SH-SY5Y (cell line): ENCODE results near the gene ARHGAP24.

Source experiments
- GATA2 ChIP-seq: IDR thresholded peaks from 2 replicates; pipeline ENCODE4 v1.6.1; 2011; ENCODE audit warnings: mild to moderate bottlenecking, low read depth, low read length
- GATA3 ChIP-seq: IDR thresholded peaks from 2 replicates; pipeline ENCODE4 v1.6.1; 2011; ENCODE audit warnings: low read depth, mild to moderate bottlenecking, low read length, moderate library complexity

ARHGAP24 gene

GRCh38 chr4:85829276-85830051 is 354.5 kb downstream of the ARHGAP24 start:
- TF ChIP-seq GATA2 = no peak
- no peak for TF ChIP-seq GATA3

GRCh38 chr4:85831647-85832046 is 356.7 kb downstream of the ARHGAP24 start:
- TF ChIP-seq GATA3 = no peak
- no peak for TF ChIP-seq GATA2

- TF ChIP-seq GATA2 = no peak
- TF ChIP-seq GATA3 = no peak
Observed at GRCh38 chr4:85833302-85833701, 358.4 kb downstream of the ARHGAP24 start.

- TF ChIP-seq GATA3 = no peak
- TF ChIP-seq GATA2 = no peak
Observed at GRCh38 chr4:85834934-85835333, 360.0 kb downstream of the ARHGAP24 start.

- TF ChIP-seq GATA3 (no peak), GATA2 (no peak)
Observed at GRCh38 chr4:85836588-85837438, 361.9 kb downstream of the ARHGAP24 start.

- TF ChIP-seq GATA2 (no peak), GATA3 (no peak)
Observed at GRCh38 chr4:85837439-85837733, 362.4 kb downstream of the ARHGAP24 start.

GRCh38 chr4:85842540-85842939 is 367.6 kb downstream of the ARHGAP24 start:
- TF ChIP-seq GATA3 (no peak), GATA2 (no peak)

GRCh38 chr4:85854546-85854945 is 379.6 kb downstream of the ARHGAP24 start:
- no peak for TF ChIP-seq GATA3
- TF ChIP-seq GATA2 = no peak

- TF ChIP-seq GATA2 = no peak
- no peak for TF ChIP-seq GATA3
Observed at GRCh38 chr4:85860066-85860740, 385.3 kb downstream of the ARHGAP24 start.

- TF ChIP-seq GATA2 (no peak), GATA3 (no peak)
Observed at GRCh38 chr4:85861064-85861765, 386.3 kb downstream of the ARHGAP24 start.

- TF ChIP-seq GATA2 = no peak
- TF ChIP-seq GATA3 = no peak
Observed at GRCh38 chr4:85862896-85863295, 387.9 kb downstream of the ARHGAP24 start.

- TF ChIP-seq GATA2 (no peak), GATA3 (no peak)
Observed at GRCh38 chr4:85864259-85865205, 389.6 kb downstream of the ARHGAP24 start.

GRCh38 chr4:85865256-85865655 is 390.3 kb downstream of the ARHGAP24 start:
- TF ChIP-seq GATA3 = no peak
- no peak for TF ChIP-seq GATA2
